ENCODE data around the gene APP.

The APP gene

DNA sequence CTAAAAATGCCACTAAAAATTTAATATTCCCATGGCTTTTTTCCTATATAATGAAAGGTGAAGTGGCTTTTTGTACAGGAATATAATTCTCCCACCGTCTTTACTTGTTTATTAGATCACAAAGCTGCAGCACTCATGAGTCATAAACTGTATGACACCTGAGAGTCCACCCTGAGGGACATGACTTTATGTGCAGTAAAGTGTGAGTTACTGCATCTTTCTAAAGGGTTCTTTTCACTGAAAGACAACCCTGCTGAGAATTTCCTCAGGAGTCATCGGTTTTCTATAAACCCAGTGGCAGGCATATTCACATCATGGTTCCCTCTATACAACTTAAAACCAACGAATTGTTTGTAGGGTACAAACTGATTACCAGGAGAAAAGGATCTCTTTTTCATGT, 77.4 kb downstream of the APP start:
- Histone ChIP-seq H3K79me2 (ENCODE audit: insufficient read depth, low read length) (no peaks in the 10 kb centered on the region), H3K36me3 (ENCODE audit: insufficient read depth, low read length) (no peaks in the 10 kb centered on the region), H3K27me3 (ENCODE audit: insufficient read depth, low read length) (no peaks in the 10 kb centered on the region)

DNA sequence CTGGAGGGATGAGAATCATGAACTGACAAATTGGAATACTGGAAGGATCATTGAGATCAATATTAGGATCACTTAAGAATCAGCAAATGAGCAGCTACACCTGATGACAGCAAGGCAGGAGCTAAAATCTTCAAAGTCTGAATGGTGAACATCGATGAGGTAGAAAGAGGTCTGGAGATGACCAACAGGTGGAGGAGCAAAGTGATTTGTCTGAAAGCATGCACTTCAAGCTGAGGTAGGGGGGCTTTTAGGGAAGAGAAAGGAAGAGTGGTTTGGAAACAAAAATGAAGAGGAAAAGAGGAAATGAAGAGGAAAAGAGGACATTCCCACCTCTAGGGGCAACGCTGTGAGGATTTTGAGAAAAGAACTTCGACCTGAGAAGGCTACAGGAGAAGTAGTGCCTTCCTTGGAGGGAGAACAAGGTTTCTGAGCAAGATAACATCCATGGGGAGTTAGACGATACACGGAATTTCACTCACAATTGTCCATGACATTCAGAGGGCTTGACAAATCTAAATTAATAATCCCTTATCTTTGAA, 79.0 kb downstream of the APP start:
- H3F3A ChIP-seq (ENCODE audit: insufficient read depth, low read length): no peaks in the 10 kb centered on the region
- no peaks in the 10 kb centered on the region for H4K20me1 ChIP-seq (ENCODE audit: insufficient read depth, low read length)
- H3K79me2 ChIP-seq (ENCODE audit: insufficient read depth, low read length): no peaks in the 10 kb centered on the region
- no peaks in the 10 kb centered on the region for H3K9me2 ChIP-seq (ENCODE audit: low read depth, low read length)
- no peaks in the 10 kb centered on the region for H3K36me3 ChIP-seq (ENCODE audit: insufficient read depth, low read length)
- H3K4me2 ChIP-seq (ENCODE audit: low read length): no peak overlapping the region
- no peak overlapping the region for H3K4me3 ChIP-seq (ENCODE audit: low read depth, low read length, poor library complexity, severe bottlenecking)
- no peak overlapping the region for H2AFZ ChIP-seq (ENCODE audit: low read length)
- TF ChIP-seq, protein P1, sequence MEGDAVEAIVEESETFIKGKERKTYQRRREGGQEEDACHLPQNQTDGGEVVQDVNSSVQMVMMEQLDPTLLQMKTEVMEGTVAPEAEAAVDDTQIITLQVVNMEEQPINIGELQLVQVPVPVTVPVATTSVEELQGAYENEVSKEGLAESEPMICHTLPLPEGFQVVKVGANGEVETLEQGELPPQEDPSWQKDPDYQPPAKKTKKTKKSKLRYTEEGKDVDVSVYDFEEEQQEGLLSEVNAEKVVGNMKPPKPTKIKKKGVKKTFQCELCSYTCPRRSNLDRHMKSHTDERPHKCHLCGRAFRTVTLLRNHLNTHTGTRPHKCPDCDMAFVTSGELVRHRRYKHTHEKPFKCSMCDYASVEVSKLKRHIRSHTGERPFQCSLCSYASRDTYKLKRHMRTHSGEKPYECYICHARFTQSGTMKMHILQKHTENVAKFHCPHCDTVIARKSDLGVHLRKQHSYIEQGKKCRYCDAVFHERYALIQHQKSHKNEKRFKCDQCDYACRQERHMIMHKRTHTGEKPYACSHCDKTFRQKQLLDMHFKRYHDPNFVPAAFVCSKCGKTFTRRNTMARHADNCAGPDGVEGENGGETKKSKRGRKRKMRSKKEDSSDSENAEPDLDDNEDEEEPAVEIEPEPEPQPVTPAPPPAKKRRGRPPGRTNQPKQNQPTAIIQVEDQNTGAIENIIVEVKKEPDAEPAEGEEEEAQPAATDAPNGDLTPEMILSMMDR (IDR thresholded peaks at IDR 0.05; ENCODE audit: low read length): no peak
- no peak for TF ChIP-seq EZH2 (IDR thresholded peaks at IDR 0.05; ENCODE audit: borderline replicate concordance, low read length)
- H3K27ac ChIP-seq (ENCODE audit: low read depth, low read length, poor library complexity, severe bottlenecking): no peak overlapping the region
- no peaks in the 10 kb centered on the region for H3K4me1 ChIP-seq (ENCODE audit: insufficient read depth, low read length, severe bottlenecking)
- no peak overlapping the region for H3K9ac ChIP-seq (ENCODE audit: low read length)
- H3K9me3 ChIP-seq (ENCODE audit: low read length): no peaks in the 10 kb centered on the region
- H3K27me3 ChIP-seq (ENCODE audit: insufficient read depth, low read length): no peaks in the 10 kb centered on the region

More for the DNA sequence above, 77.4 kb downstream of the APP start:
- Histone ChIP-seq H3K4me2 (ENCODE audit: low read length) (no peak overlapping the region), H3K9me3 (ENCODE audit: low read length) (no peaks in the 10 kb centered on the region), H3K4me1 (ENCODE audit: insufficient read depth, low read length, severe bottlenecking) (no peaks in the 10 kb centered on the region), H2AFZ (ENCODE audit: low read length) (no peak overlapping the region), H3K27ac (ENCODE audit: low read depth, low read length, poor library complexity, severe bottlenecking) (no peak overlapping the region), H4K20me1 (ENCODE audit: insufficient read depth, low read length) (no peaks in the 10 kb centered on the region), H3F3A (ENCODE audit: insufficient read depth, low read length) (no peaks in the 10 kb centered on the region), H3K4me3 (ENCODE audit: low read depth, low read length, poor library complexity, severe bottlenecking) (no peak overlapping the region), H3K9me2 (ENCODE audit: low read depth, low read length) (no peaks in the 10 kb centered on the region), H3K9ac (ENCODE audit: low read length) (no peak overlapping the region)
- TF ChIP-seq, protein P1 (IDR thresholded peaks at IDR 0.05; ENCODE audit: low read length): no peak
- no peak for TF ChIP-seq EZH2 (IDR thresholded peaks at IDR 0.05; ENCODE audit: borderline replicate concordance, low read length)

DNA sequence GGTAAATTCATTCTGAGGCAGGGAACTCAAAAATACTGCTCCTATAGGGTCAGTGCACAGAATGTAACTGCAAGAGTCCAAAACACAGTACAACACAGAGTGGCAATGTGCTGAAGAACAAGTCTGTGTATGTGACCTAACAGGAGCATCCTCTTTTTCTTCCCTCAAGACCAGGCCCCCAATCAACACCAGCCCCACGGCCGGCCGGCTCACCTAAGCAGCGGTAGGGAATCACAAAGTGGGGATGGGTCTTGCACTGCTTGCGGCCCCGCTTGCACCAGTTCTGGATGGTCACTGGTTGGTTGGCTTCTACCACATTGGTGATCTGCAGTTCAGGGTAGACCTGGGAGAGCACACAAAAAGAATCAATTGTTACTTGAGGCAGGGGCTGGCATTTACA, 80.8 kb downstream of the APP start:
- TF ChIP-seq, protein P1 (IDR thresholded peaks at IDR 0.05; ENCODE audit: low read length): no peak
- no peak for TF ChIP-seq EZH2 (IDR thresholded peaks at IDR 0.05; ENCODE audit: borderline replicate concordance, low read length)
- Histone ChIP-seq H3K36me3 (ENCODE audit: insufficient read depth, low read length) (no peaks in the 10 kb centered on the region), H3K9me2 (ENCODE audit: low read depth, low read length) (no peaks in the 10 kb centered on the region)

More for the DNA sequence above, 80.8 kb downstream of the APP start:
- Histone ChIP-seq H3K27me3 (ENCODE audit: insufficient read depth, low read length) (no peaks in the 10 kb centered on the region), H3F3A (ENCODE audit: insufficient read depth, low read length) (no peaks in the 10 kb centered on the region), H3K4me1 (ENCODE audit: insufficient read depth, low read length, severe bottlenecking) (no peaks in the 10 kb centered on the region), H3K4me3 (ENCODE audit: low read depth, low read length, poor library complexity, severe bottlenecking) (no peak overlapping the region), H3K9me3 (ENCODE audit: low read length) (no peaks in the 10 kb centered on the region), H3K4me2 (ENCODE audit: low read length) (no peak overlapping the region), H2AFZ (ENCODE audit: low read length) (no peak overlapping the region), H3K27ac (ENCODE audit: low read depth, low read length, poor library complexity, severe bottlenecking) (no peak overlapping the region), H3K79me2 (ENCODE audit: insufficient read depth, low read length) (no peaks in the 10 kb centered on the region), H4K20me1 (ENCODE audit: insufficient read depth, low read length) (no peaks in the 10 kb centered on the region), H3K9ac (ENCODE audit: low read length) (no peak overlapping the region)
